Transverse colon (tissue), 4 donors: Measurements from ENCODE around the gene MAP1LC3B. TPM values are rescaled to one million over a fixed set of nuclear protein-coding genes. Genes with fewer than 3 reads are reported as not detected.
"Not testable (repeated sequence)": the region's sequence is repeated elsewhere in the genome, so short reads cannot be mapped to it uniquely, and the experiment has no call there.

Experiments
- DNase-seq: peaks from one replicate; pipeline ENCODE4 v3.0.0-alpha.2; 2019
- H3K27ac ChIP-seq, 4 donors: fragments of 200-600 bp; sonication (generic); 2 replicates each; pipeline ENCODE4 v1.5.1; 2016 to 2018; ENCODE audit warnings: inconsistent platforms in 4 of 4
- H3K27me3 ChIP-seq: fragments of 200-600 bp; sonication (generic); 2 replicates; pipeline ENCODE4 v1.5.1; 2017; ENCODE audit warnings: inconsistent platforms
- H3K36me3 ChIP-seq, 4 donors: fragments of 200-600 bp; sonication (generic); 2 replicates each; pipeline ENCODE4 v1.5.1; 2017 to 2019; ENCODE audit warnings: inconsistent platforms in 4 of 4
- H3K4me1 ChIP-seq, 4 donors: fragments of 200-600 bp; sonication (generic); 2 replicates each; pipeline ENCODE4 v1.5.1; 2017 to 2020; ENCODE audit warnings: inconsistent platforms in 4 of 4
- H3K4me3 ChIP-seq, 4 donors: fragments of 200-600 bp; sonication (generic); 1 replicate in 1 of 4; 2 replicates in 3 of 4; pipeline versions ENCODE4 v1.5.1 to v1.6.1; 2017 to 2019; ENCODE audit warnings: inconsistent platforms in 4 of 4
- H3K9me3 ChIP-seq, 2 donors: fragments of 200-600 bp; sonication (generic); 2 replicates each; pipeline ENCODE4 v1.5.1; 2017 to 2019; ENCODE audit warnings: inconsistent platforms in 2 of 2
- CTCF ChIP-seq, 5 experiments: fragments of 200-600 bp in 3 of 5; fragments of 450-650 bp in 2 of 5; sonication (generic) in 3 of 5; IDR thresholded peaks; 1 replicate in 2 of 5; 2 replicates in 3 of 5; pipeline ENCODE4 v1.5.1; 2016 to 2017; ENCODE audit warnings: antibody characterized with exemption in 5 of 5, inconsistent platforms in 3 of 5, mild to moderate bottlenecking in 2 of 5, moderate library complexity in 1 of 5
- EP300 ChIP-seq: sonication (generic); formaldehyde crosslinking; IDR thresholded peaks from one replicate; pipeline ENCODE4 v1.6.1; 2017; ENCODE audit warnings: antibody characterized with exemption, low read depth
- POLR2A ChIP-seq: fragments of 450-650 bp; IDR thresholded peaks from one replicate; pipeline ENCODE4 v1.6.1; 2016; ENCODE audit warnings: antibody characterized with exemption, mild to moderate bottlenecking, moderate library complexity
- POLR2AphosphoS5 ChIP-seq, 3 donors: sonication (generic); formaldehyde crosslinking; IDR thresholded peaks; one replicate each; pipeline ENCODE4 v1.6.1; 2016; ENCODE audit warnings: antibody characterized with exemption in 3 of 3
- WGBS, 2 donors: methylation state at CpG; one replicate each; pipeline ENCODE4 v1.1.5; 2018; ENCODE audit warnings: low coverage in 1 of 2; 5-methylcytosine and 5-hydroxymethylcytosine counted together
- in situ Hi-C, 4 donors: fragments of 200-750 bp; cut with MboI; loops; one replicate each; pipeline versions ENCODE4 v1.15.0 to v1.15.1; 2017; ENCODE audit warnings: low sequenced_read_pairs in 3 of 4, low pct_ligation_motif_present in 1 of 4, low pct_unique_long_range_greater_than_20kb in 1 of 4
- intact Hi-C: fragments of 100-400 bp; cut with DNase I; formaldehyde crosslinking; loops from one replicate; pipeline ENCODE4 v1.15.1; 2023; ENCODE audit warnings: low total_unique reads
- total RNA-seq, 4 donors: library from RNA; depleted of rRNA; stranded (reverse); fragments of >200 nt; gene quantifications; one replicate each; pipeline ENCODE4 v1.1.0, GENCODE V29; 2016

The MAP1LC3B gene
- total RNA-seq, 4 donors from 2014 or later = 15.7 to 69.5 (median 39.9) TPM

GRCh38 chr16:87358696-87359095 is 33.4 kb upstream of the MAP1LC3B start:
- Histone ChIP-seq H3K27ac (no peak overlapping the region), H3K9me3 (no peaks in the 10 kb centered on the region), H3K4me1 (peaks cover 0 to 5% (median 2%) of the 10 kb centered on the region in 4 donors), H3K4me3 (no peak overlapping the region), H3K27me3 (no peaks in the 10 kb centered on the region), H3K36me3 (peaks cover 0 to 23% (median 10%) of the 10 kb centered on the region in 4 donors)
- no peak for TF ChIP-seq POLR2AphosphoS5 (IDR thresholded peaks at IDR 0.05)
- no peak for TF ChIP-seq CTCF (IDR thresholded peaks at IDR 0.05)
- no peak for TF ChIP-seq EP300
- no peak for TF ChIP-seq POLR2A
- in situ Hi-C loops = no loop called here
- DNase-seq = no peak
- intact Hi-C loops = no loop called here
- 89 to 100% methylated on average over 1 to 8 of the region's 9 CpGs for WGBS, 2 donors

GRCh38 chr16:87359121-87359520 is 33.0 kb upstream of the MAP1LC3B start:
- WGBS, 2 donors = 91 to 96% methylated on average over 3 to 7 of the region's 7 CpGs
- no peaks in the 10 kb centered on the region for H3K27me3 ChIP-seq
- H3K4me3 ChIP-seq = no peak overlapping the region
- H3K4me1 ChIP-seq = peaks cover 0 to 10% (median 6%) of the 10 kb centered on the region in 4 donors
- intact Hi-C loops (no loop called here), in situ Hi-C loops (no loop called here)
- peaks cover 0 to 23% (median 10%) of the 10 kb centered on the region in 4 donors for H3K36me3 ChIP-seq
- DNase-seq = no peak
- no peaks in the 10 kb centered on the region for H3K9me3 ChIP-seq
- no peak overlapping the region for H3K27ac ChIP-seq
- TF ChIP-seq POLR2A (no peak), EP300 (no peak), CTCF (IDR thresholded peaks at IDR 0.05) (no peak), POLR2AphosphoS5 (IDR thresholded peaks at IDR 0.05) (no peak)

GRCh38 chr16:87360862-87361610 is 31.1 kb upstream of the MAP1LC3B start:
- Histone ChIP-seq H3K27ac (no peak overlapping the region), H3K4me1 (peaks cover 4 to 25% (median 14%) of the 10 kb centered on the region in 4 donors), H3K27me3 (no peaks in the 10 kb centered on the region), H3K9me3 (no peaks in the 10 kb centered on the region), H3K36me3 (peaks cover 0 to 23% (median 10%) of the 10 kb centered on the region in 4 donors), H3K4me3 (no peak overlapping the region)
- in situ Hi-C loops (no loop called here), intact Hi-C loops (loop anchor here (5.0 kb wide), 1 partner anchor 1649 kb away; no protein-coding TSS in a partner anchor)
- TF ChIP-seq EP300 = no peak
- TF ChIP-seq POLR2A = no peak
- no peak for TF ChIP-seq CTCF (IDR thresholded peaks at IDR 0.05)
- no peak for TF ChIP-seq POLR2AphosphoS5 (IDR thresholded peaks at IDR 0.05)
- DNase-seq = no peak
- 92 to 96% methylated on average over 2 to 16 of the region's 16 CpGs for WGBS, 2 donors

DNA sequence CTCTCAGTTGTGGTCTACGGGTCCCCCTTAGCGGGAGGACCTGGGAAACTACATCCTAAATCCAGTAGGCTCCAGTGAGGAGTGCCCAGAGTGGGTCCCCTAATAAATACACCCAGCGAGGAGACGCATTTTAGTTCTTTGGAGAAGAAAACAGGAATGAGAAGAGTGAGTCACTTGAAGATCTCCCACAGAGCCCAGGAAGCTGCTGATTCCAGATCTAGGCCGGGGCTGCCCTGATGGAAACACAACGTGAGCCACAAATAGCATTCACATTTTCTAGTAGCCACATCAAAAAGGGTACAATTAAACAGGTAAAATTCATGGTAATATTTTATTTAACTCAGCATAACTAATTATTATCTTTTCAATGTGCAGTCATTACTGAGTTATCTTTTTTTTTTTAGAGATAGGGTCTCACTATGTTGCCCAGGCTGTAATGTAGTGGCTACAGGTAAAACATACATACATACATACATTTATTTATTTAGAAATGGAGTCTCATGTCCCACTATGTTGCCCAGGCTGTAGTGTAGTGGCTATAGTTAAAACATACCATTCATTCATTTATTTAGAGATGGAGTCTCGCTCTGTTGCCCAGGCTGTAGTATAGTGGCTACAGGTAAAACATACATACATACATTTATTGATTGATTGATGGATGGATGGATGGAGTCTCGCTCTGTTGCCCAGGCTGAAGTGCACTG is 30.1 kb upstream of the MAP1LC3B start:
- WGBS, 2 donors = 96% methylated on average over 3 to 8 of the region's 8 CpGs

GRCh38 chr16:87362828-87363559 is 29.1 kb upstream of the MAP1LC3B start:
- intact Hi-C loops = loop anchor here (5.0 kb wide), 1 partner anchor 1651 kb away; no protein-coding TSS in a partner anchor
- 89 to 92% methylated on average over 7 to 13 of the region's 13 CpGs for WGBS, 2 donors
- peaks cover 0 to 17% (median 8%) of the 10 kb centered on the region in 4 donors for H3K36me3 ChIP-seq
- in situ Hi-C loops, DNase-seq, H3K4me3 ChIP-seq, H3K9me3 ChIP-seq, H3K27me3 ChIP-seq: not testable (repeated sequence)
- peak overlapping the region; percentile 43 to 81 (median 78) for H3K27ac ChIP-seq
- H3K4me1 ChIP-seq = peaks cover 4 to 39% (median 22%) of the 10 kb centered on the region in 4 donors

More for the DNA sequence above, 30.1 kb upstream of the MAP1LC3B start:
- peaks cover 0 to 23% (median 10%) of the 10 kb centered on the region in 4 donors for H3K36me3 ChIP-seq
- H3K9me3 ChIP-seq = no peaks in the 10 kb centered on the region
- in situ Hi-C loops = no loop called here
- TF ChIP-seq POLR2AphosphoS5 (IDR thresholded peaks at IDR 0.05) = no peak
- H3K27ac ChIP-seq = no peak overlapping the region
- H3K27me3 ChIP-seq = no peaks in the 10 kb centered on the region
- no peak overlapping the region for H3K4me3 ChIP-seq
- no peak for DNase-seq
- intact Hi-C loops = loop anchor here (5.0 kb wide), 1 partner anchor 1650 kb away; no protein-coding TSS in a partner anchor
- peaks cover 4 to 35% (median 20%) of the 10 kb centered on the region in 4 donors for H3K4me1 ChIP-seq
